A172 (cell line): ENCODE data around the gene UQCRC2. TPM values are rescaled to one million over a fixed set of nuclear protein-coding genes. Genes with fewer than 3 reads are reported as not detected.
"Not testable (repeated sequence)": the region's sequence is repeated elsewhere in the genome, so short reads cannot be mapped to it uniquely, and the experiment has no call there.

Experiments used
- DNase-seq: peaks from one replicate; pipeline ENCODE4 v3.0.0-alpha.2; 2015; ENCODE audit warnings: low spot score
- total RNA-seq: library from RNA; depleted of rRNA; stranded (reverse); fragments of >200 nt; shearing (Covaris generic); gene quantifications from 2 replicates; pipeline ENCODE4 v1.2.3, GENCODE V29; 2014

The UQCRC2 gene
- total RNA-seq, 1 experiment from 2014 or later, result 79.5 TPM

DNA sequence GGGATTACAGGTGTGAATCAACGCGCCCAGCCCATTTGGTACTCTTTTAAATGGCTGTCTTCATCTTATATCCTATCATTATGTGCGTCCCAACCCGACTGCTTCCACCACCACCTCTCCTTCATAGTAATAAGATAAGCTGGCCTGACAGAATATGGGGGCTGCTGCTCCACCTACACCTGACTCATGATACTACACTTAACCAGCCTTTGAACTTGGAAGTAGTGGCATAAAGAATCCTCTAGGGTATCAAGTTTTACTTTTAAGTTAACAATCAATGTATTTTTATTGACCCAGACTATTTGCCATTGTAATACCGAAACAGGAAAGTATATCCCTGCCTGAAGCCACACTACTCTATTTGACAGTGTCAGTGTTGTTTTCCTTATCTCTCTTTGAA is 28.9 kb downstream of the UQCRC2 start:
- no peak for DNase-seq

- DNase-seq, result no peak
Observed at GRCh38 chr16:21984062-21984461, 30.9 kb downstream of the UQCRC2 start.

DNA sequence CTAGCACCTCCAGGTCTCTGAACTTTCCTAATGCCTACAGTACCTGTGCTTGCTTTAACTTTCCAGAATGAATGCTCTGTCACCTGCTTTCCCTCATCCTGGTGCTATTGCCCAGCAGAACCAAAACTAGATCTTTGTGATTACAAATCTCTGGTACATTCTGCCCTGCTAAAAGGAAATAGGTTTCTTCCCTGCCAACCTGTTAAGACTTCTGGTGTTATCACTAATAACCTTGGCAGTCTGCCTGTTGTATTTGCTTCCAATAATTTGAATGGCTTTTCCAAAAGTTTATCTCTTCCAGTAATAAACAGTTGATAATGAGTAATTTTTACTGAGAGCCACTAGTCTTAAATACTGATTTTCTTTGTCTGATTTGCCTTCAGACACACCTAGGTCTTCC is 32.4 kb downstream of the UQCRC2 start:
- DNase-seq, result no peak

DNA sequence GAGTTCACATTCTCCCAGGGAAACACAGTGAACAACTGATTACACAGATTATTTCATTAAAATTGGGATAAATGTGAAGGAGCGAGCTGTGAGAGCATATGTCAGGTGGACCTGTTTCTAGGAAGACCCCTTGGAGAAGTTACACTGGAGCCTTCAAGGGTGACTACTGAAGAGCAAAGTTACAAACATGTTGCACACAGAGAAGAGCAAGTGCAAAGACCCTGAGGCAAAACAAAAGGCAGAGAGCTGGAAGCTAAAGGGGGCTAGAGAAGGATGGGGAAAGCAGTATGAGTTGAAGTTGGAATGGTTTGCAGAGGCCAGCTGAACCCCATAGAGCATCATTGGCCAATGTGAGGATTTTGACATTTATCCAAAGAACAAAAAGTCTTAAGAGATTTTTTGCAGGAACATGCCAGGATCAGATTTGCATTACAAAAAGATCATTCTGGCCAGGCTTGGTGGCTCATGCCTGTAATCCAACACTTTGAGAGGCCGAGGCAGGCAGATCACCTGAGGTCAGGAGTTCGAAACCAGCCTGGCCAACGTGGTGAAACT is 33.6 kb downstream of the UQCRC2 start:
- DNase-seq, result no peak

- DNase-seq, result no peak
Observed at GRCh38 chr16:21987498-21987897, 34.3 kb downstream of the UQCRC2 start.

GRCh38 chr16:21989133-21989532 is 36.0 kb downstream of the UQCRC2 start:
- DNase-seq, result no peak

- no peak for DNase-seq
Observed at GRCh38 chr16:21989751-21990150, 36.6 kb downstream of the UQCRC2 start.

- DNase-seq, result no peak
Observed at GRCh38 chr16:21990381-21990944, 37.3 kb downstream of the UQCRC2 start.

DNA sequence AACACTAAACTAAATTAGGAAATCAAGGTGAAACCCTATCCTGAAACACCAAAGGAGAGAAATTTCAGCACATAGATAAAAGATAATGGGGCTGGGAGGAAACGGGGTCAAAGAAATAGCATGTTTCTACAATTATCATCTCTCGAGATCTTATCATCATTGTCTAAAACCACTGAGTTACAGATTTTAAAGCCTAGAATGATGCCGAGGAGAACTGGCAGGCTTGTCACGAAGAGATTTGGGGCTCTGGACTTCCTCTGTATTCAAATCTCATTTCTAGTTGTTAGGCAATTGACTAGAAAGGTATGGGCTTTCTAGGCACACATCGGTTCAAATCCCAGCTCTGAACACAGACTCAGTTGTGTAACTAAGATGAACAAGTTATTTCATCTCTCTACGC is 38.5 kb downstream of the UQCRC2 start:
- no peak for DNase-seq

- no peak for DNase-seq
Observed at GRCh38 chr16:21994856-21995465, 41.8 kb downstream of the UQCRC2 start.

DNA sequence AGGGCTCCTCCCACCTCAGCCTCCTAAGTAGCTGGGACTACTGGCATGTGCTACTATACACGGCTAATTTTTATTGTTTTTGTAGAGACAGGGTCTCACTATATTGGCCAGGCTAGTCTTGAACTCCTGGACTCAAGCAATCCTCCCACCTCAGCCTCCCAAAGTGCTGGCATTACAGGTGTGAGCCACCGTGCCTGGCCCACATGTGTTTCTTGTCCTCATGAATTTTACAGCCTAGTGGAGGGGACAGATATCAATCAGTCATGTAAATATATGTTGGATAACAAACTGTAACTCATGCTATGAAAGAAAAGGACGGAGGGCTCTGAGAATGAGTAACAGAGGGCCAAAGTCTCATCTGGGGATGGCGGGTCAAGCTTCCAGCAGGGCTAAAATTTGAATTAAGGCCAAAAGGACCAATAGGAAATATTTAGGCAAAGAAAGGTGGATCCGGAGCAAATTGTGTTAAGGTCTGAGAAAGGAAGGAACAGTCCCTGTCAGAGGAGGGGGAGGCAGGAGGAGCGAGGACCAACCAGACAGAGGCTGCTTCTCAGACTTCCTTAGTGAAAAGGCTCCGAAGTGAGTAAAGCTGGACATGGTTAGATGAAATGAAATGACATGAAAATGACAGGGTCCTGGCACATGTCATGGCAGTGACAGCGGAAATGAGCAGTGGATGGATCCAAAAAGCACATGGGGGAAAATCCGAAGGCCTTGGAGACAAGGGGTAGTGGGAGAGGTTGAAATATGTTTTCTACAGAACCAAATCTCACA is 43.9 kb downstream of the UQCRC2 start:
- DNase-seq, result no peak

DNA sequence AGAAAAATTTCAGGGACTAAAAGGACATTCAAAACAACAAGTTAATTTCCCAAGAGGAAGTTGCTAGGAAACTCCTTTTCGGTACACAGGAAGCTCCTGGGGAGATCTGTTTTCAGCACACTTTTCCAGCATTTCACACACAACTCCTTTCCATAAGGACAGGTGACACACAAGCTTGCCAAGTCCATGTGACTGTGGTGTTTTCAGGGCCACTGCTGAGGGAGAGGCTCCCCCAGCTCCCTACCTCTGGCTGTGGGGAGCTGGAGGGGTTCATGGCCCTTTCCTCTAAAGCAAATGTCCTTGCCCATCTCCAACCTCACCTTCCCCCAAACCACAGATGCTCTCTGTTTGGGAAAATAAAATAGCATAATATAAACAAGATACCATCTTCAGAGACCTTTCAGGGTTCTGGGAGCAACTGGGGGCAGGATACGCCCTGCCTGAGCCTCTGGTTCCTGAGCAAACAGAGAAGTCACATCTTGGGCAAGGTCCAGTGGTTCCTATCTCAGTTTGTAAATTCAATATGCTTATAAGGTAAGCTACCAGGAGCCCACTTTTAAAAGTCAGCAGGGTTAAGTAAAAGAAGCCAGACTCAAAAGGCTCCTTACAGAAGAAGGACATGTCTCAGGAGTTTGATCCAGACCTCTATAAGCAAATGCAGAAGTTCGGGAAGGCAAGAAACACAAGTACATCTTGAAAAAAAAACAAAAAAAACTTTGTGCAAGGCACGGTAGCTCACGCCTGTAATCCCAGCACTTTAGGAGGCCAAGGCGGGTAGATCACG is 44.7 kb downstream of the UQCRC2 start:
- no peak for DNase-seq

DNA sequence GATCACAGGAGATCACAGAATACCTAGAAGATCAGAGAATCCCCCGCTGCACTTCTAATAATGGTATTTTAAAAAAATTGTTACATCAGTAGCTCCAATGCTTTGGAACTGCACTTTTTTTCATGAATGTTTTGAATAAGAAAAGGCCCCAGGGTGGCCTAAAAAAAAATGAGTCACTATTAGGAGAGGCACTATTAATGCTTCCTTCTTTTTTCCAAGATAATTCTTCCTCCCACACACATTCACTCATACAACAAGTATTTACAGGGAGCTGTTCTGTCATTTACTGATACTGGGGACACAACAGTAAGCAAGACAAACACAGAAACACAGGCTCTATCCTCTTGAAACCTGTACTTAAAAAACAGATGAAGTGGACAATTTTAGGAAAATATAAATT is 48.4 kb downstream of the UQCRC2 start:
- DNase-seq, result no peak

- DNase-seq, result not testable (repeated sequence)
Observed at GRCh38 chr16:22002047-22002446, 48.9 kb downstream of the UQCRC2 start.

GRCh38 chr16:22003195-22003594 is 50.0 kb downstream of the UQCRC2 start:
- no peak for DNase-seq

DNA sequence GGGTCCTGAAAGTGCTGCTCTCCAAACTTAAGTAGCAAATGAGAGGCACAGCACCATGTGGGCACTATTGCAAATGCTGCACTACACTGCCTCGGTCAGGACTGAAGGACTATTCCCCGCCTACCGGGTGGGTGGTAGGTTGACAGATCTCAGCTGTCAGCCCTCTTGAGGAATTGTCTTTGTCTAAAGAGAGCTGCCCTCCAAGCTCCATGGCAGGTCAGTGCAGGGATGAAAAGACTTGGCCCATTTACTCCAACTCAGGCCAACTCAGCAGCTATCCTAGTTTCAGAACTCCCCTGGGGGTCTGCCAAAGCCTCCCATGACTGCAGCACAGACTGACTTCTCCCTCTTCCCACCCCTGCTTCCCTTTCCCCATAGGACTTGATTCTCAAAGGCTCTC is 51.2 kb downstream of the UQCRC2 start:
- no peak for DNase-seq

DNA sequence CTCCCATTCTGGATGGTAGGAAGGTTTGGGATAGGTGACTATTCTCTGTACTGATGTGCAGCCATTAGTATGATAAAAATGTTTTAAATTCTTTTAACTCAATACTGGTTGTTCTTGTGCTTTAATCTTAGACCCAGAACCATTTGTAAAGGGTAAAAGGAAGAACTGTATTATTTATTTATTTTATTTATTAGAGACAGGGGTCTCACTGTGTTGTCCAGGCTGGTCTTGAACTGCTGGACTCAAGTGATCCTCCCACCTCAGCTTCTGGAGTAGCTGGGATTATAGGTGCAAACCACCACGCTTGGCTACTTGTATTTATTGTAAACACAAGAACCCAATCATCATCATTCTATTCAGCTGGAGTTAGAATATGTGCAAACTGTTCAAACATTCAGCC is 52.6 kb downstream of the UQCRC2 start:
- no peak for DNase-seq

DNA sequence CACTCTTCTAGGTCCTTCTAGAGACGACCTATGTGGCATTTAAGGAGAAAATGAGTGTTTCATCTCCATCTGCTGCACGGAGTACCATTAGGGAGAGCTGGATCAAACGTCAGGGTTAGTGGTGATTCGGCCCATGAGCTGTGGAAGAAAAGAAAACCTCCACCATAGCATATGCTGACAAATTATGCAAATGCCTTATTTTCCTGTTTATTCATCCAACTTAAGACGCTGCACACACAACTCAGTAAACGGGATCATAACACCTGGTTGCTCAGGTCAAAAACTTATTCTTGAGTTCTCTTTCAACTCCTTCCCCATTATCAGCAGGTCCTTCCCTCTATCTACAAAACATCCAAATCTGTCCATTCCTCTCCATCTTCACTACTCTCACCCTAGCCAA is 53.5 kb downstream of the UQCRC2 start:
- no peak for DNase-seq

DNA sequence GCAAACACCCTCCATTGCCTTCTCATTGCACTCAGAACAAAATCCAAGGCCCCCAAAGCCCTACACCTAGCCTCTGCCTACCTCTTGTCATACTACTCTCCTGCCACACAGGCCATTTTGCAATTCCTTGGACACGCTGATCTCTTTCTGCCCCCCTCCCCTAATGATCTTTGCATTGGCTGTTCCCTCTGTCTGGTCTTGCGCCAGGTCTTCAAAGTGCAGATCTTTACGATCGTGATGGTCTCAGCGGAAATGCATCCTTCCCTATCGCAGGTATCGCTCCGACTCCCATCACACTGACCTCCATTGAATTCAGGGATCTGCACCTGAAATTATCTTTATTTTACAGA is 54.0 kb downstream of the UQCRC2 start:
- DNase-seq, result no peak

- peak; percentile 55 for DNase-seq
Observed at GRCh38 chr16:22007509-22008214, 54.5 kb downstream of the UQCRC2 start, which contains the start of gene MOSMO. TSS of gene MOSMO (plus strand) at chr16:22008111. CDS start at chr16:22008302, 191 bp downstream.
